ENCODE data around the gene RFX4. TPM values are rescaled to one million over a fixed set of nuclear protein-coding genes. Genes with fewer than 3 reads are reported as not detected.

The RFX4 gene
- polyA plus RNA-seq, 1 donor (not counting 4 experiments of a cell fraction or from before 2014, with no cell fraction given) = not detected

GRCh38 chr12:106696681-106697417 is 114.0 kb downstream of the RFX4 start:
- no peak overlapping the region for H2AFZ ChIP-seq (ENCODE audit: control insufficient read depth, low read length)
- no peaks in the 10 kb centered on the region for H4K20me1 ChIP-seq (ENCODE audit: control insufficient read depth, extremely low read depth, insufficient read depth, low read length)
- no peaks in the 10 kb centered on the region for H3K79me2 ChIP-seq (ENCODE audit: control insufficient read depth, insufficient read depth, low read length)
- no peaks in the 10 kb centered on the region for H3K4me1 ChIP-seq (ENCODE audit: control insufficient read depth, extremely low read depth, insufficient read depth, low read length)
- H3K4me3 ChIP-seq (ENCODE audit: control insufficient read depth in 2 of 3, extremely low read depth in 1 of 3, insufficient read depth in 2 of 3, low read depth in 1 of 3, low read length in 3 of 3) = no peak overlapping the region
- H3K4me2 ChIP-seq (ENCODE audit: control insufficient read depth, extremely low read depth, insufficient read depth, low read depth, low read length) = no peak overlapping the region
- TF ChIP-seq, protein P1, sequence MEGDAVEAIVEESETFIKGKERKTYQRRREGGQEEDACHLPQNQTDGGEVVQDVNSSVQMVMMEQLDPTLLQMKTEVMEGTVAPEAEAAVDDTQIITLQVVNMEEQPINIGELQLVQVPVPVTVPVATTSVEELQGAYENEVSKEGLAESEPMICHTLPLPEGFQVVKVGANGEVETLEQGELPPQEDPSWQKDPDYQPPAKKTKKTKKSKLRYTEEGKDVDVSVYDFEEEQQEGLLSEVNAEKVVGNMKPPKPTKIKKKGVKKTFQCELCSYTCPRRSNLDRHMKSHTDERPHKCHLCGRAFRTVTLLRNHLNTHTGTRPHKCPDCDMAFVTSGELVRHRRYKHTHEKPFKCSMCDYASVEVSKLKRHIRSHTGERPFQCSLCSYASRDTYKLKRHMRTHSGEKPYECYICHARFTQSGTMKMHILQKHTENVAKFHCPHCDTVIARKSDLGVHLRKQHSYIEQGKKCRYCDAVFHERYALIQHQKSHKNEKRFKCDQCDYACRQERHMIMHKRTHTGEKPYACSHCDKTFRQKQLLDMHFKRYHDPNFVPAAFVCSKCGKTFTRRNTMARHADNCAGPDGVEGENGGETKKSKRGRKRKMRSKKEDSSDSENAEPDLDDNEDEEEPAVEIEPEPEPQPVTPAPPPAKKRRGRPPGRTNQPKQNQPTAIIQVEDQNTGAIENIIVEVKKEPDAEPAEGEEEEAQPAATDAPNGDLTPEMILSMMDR (optimal IDR thresholded peaks at IDR 0.05 in 1 of 3, IDR thresholded peaks at IDR 0.05 in 1 of 3, conservative IDR thresholded peaks at IDR 0.05 in 1 of 3; ENCODE audit: extremely low read depth in 1 of 3, insufficient read depth in 2 of 3, low read length in 3 of 3) = no peak
- TF ChIP-seq EZH2 (IDR thresholded peaks at IDR 0.05; ENCODE audit: low read length) = no peak
- DNase-seq (ENCODE audit: low read depth, low spot score) (no peak), FAIRE-seq (no peak)
- dilution Hi-C loops (cut with MboI; ENCODE audit: extremely low pct_ligation_motif_present, low sequenced_read_pairs) = no loop called here
- no peaks in the 10 kb centered on the region for H3K9me3 ChIP-seq (ENCODE audit: control insufficient read depth, low read depth, low read length)
- H3K27ac ChIP-seq (ENCODE audit: control insufficient read depth, insufficient read depth, low read length) = no peak overlapping the region
- no peaks in the 10 kb centered on the region for H3K9me1 ChIP-seq (ENCODE audit: control insufficient read depth, extremely low read depth, insufficient read depth, low read length)
- no peaks in the 10 kb centered on the region for H3K36me3 ChIP-seq (ENCODE audit: control insufficient read depth in 2 of 2, extremely low read depth in 1 of 2, insufficient read depth in 2 of 2, low read length in 2 of 2)
- no peak overlapping the region for H3K9ac ChIP-seq (ENCODE audit: control insufficient read depth, extremely low read depth, insufficient read depth, low read length)
- H3K27me3 ChIP-seq (ENCODE audit: control insufficient read depth, extremely low read depth, insufficient read depth, low read length) = peaks cover 5% of the 10 kb centered on the region

DNA sequence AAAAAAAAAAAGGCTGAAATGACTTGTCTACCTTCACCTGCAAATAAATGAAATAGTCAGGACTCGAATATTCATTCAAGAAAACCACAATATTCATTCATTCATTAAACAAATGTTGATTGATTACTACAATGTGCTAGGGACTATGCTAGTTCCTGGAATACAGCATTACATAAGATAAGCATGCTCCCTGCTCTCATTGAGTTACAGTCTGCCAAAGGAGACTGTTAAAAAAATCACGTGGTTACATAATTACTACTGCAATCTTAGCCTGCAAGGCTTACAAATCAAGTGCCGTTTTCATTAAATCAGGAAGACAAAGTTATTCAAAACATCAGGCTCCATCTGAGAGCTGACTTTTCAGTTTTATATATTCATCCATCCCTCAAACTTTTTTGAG is 121.3 kb downstream of the RFX4 start:
- H4K20me1 ChIP-seq (ENCODE audit: control insufficient read depth, extremely low read depth, insufficient read depth, low read length) = no peaks in the 10 kb centered on the region
- H3K9ac ChIP-seq (ENCODE audit: control insufficient read depth, extremely low read depth, insufficient read depth, low read length) = no peak overlapping the region
- DNase-seq (ENCODE audit: low read depth, low spot score) (no peak), FAIRE-seq (no peak)
- no peaks in the 10 kb centered on the region for H3K79me2 ChIP-seq (ENCODE audit: control insufficient read depth, insufficient read depth, low read length)
- H3K9me3 ChIP-seq (ENCODE audit: control insufficient read depth, low read depth, low read length) = no peaks in the 10 kb centered on the region
- no peaks in the 10 kb centered on the region for H3K9me1 ChIP-seq (ENCODE audit: control insufficient read depth, extremely low read depth, insufficient read depth, low read length)
- dilution Hi-C loops (cut with MboI; ENCODE audit: extremely low pct_ligation_motif_present, low sequenced_read_pairs) = no loop called here
- no peak overlapping the region for H3K4me3 ChIP-seq (ENCODE audit: control insufficient read depth in 2 of 3, extremely low read depth in 1 of 3, insufficient read depth in 2 of 3, low read depth in 1 of 3, low read length in 3 of 3)
- no peak overlapping the region for H3K27ac ChIP-seq (ENCODE audit: control insufficient read depth, insufficient read depth, low read length)
- no peaks in the 10 kb centered on the region for H3K4me1 ChIP-seq (ENCODE audit: control insufficient read depth, extremely low read depth, insufficient read depth, low read length)
- H3K27me3 ChIP-seq (ENCODE audit: control insufficient read depth, extremely low read depth, insufficient read depth, low read length) = peaks cover 4% of the 10 kb centered on the region
- H3K36me3 ChIP-seq (ENCODE audit: control insufficient read depth in 2 of 2, extremely low read depth in 1 of 2, insufficient read depth in 2 of 2, low read length in 2 of 2) = no peaks in the 10 kb centered on the region
- no peak overlapping the region for H3K4me2 ChIP-seq (ENCODE audit: control insufficient read depth, extremely low read depth, insufficient read depth, low read depth, low read length)
- TF ChIP-seq, protein P1 (optimal IDR thresholded peaks at IDR 0.05 in 1 of 3, IDR thresholded peaks at IDR 0.05 in 1 of 3, conservative IDR thresholded peaks at IDR 0.05 in 1 of 3; ENCODE audit: extremely low read depth in 1 of 3, insufficient read depth in 2 of 3, low read length in 3 of 3) = no peak
- no peak overlapping the region for H2AFZ ChIP-seq (ENCODE audit: control insufficient read depth, low read length)

Measured in keratinocyte (primary cell).